ENCODE data around the gene C2orf15.
"Not testable (repeated sequence)": the region's sequence is repeated elsewhere in the genome, so short reads cannot be mapped to it uniquely, and the experiment has no call there.

C2orf15 gene, protein sequence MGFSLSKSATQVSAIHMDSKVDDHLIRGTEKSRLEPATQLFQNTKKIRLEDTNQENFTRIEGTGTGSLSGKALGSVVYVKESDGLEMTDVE

DNA sequence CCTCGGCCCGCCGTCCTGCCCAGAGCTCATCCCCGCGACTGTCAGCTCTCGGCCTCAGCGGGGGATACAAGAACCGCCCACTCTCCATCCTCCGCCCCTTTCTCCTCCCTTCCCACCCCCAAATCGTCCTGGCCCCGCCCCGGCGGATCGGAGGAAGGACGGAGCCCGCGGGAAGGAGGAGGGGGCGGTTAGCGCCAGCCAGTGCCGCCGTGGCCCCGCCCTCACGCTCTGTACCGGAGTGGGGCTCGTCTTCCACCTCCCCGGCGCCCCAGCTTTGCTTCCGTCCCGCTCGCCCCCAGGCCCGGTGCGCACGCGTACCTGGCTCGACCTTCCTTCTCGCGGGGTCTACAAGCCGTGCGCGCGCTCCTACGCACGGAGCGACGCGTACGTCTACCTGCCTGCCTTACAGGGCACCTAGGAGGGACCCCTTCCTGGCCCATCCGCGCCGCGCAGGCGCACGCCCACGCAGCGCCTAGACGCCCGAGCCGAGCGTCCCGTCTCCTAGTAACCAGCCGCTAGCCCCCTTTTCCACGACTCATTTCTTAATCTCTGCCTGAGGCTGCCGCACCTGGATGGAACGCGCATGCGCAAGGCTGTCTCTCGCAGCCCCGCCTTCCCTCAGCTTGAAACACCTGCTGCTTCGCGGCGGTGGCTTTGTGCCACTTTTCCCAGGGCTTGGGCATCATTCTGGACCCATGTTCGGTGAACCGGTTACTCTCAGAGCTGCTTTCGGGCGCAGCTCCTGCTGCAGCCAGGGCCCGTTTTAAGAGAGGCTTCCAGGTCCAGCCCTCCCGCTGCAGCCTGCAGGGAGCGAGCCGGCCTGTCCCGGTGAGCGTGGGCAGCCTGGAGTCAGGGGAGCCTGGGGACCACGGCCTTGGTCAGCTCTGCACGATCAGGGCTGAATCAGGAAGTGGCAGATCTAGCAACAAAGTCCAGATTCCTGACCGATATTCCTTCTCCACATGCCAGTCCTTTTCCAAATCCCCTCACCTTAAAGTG is at the start of gene C2orf15:
TSS of gene C2orf15 (plus strand) at position 598 of the 999 bp plus-strand sequence. CDS start 8,852 bp downstream, outside the sequence.
- DNase-seq (ENCODE audit: low read depth, low spot score): peak; percentile 88

DNA sequence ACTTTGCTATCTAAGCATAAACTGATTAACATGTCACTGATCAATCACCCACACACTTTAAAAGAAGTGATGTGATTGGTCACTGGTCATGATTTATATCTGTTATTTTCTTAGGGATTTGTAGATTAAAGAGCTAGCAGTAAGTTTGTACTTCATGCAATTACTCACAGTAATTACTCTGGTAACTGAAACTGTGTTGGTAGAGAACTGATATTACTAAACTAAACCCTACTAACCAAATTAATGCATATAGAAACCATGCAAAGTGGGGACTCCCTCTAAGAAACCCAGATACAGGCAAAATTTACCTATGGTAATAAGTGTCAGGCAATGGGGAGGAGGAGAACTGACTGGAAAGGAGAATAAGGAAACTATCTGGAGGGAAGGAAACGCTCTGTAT is 44.8 kb upstream of the C2orf15 start:
- DNase-seq (ENCODE audit: low read depth, low spot score): no peak

DNA sequence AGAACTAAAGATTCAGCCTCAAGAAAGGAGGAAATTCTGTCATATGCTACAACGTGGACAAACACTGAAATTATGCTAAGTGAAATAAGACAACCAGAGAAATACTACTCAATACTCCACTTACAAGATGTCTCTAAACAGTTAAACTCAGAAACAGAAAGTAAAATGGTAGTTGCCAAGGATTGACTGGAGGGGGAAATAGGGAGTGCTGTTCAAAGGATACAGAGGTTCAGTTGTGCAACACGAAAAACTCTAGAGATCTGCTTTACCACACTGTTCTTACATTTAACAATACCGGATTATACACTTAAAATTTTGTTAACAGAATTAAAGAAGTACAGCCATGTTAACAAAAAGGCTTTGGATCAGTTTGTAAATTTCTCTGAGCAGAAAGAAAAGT is 39.8 kb upstream of the C2orf15 start:
- DNase-seq (ENCODE audit: low read depth, low spot score): no peak

DNA sequence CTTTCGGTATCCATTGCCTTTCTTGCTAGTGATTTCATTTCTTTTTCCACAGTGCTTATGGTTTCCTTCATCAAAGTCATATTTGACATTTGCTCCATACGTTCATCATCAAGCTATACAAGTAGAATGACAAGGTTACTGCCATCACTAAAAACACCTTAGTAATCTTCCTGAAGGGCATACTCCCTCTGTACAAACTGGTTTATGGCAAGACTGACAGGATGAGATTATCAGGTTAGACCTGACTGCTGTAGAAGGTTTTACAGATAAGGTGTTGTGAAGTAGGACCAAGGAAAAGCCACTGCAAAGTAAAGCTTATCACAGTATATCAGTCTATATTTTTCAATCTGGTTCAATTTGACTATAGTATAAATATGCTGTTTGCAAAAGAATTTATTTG is 37.5 kb upstream of the C2orf15 start:
- DNase-seq (ENCODE audit: low read depth, low spot score): no peak

DNA sequence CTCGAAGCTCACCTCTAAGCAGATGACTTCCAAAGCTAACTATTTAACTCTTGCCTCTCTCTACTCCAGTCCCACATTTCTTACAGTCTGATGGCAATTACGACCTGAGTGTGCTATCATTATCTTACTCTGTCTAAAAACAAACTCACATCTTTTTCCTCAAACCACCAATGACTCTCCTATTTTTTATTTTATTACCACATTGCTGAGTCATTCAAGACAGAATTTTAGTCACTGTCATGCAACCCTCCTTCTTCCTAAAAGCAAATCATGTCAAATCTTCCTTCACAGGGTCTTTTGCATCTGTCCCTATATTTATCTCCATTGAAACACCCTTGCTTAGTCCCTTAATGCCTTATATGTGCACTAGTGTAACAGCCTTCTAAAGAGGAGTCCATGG is 34.6 kb upstream of the C2orf15 start:
- DNase-seq (ENCODE audit: low read depth, low spot score): no peak

DNA sequence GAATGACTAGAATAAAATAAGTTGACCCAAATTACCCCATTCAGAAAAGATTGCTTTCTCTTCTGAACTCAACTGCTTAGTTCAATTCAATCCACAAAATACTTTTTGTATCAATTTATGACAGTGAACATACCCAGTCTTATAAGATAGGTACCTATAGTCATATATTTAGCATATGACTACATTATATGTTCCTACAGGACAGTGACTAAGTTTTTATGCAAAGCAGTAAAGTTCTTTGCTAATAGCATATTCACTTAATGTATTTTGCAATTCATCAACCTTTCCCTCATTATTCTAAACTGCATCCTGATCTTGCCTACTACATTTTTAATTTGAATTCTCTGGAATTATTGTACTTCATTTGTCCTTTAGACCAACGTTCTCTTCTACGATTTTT is 30.3 kb upstream of the C2orf15 start:
- no peak for DNase-seq (ENCODE audit: low read depth, low spot score)

DNA sequence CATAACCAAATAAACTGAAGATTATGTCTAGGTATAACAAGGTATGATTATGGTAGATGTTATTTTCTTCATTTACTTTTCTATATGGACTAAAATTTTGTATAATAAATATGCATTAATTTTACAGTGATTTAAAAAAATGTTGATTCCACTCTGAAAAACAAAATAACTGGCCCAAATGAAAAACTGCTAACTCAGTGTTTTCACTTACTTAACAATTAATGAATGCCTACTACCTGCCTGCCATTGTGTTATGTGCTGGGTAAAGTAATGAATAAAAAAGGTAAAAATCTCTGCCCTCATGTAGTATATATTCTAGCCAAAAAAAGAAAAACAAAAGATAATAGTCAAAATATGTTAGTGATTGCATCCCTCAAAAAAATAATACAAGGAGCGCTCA is 29.6 kb upstream of the C2orf15 start:
- DNase-seq (ENCODE audit: low read depth, low spot score): no peak

DNA sequence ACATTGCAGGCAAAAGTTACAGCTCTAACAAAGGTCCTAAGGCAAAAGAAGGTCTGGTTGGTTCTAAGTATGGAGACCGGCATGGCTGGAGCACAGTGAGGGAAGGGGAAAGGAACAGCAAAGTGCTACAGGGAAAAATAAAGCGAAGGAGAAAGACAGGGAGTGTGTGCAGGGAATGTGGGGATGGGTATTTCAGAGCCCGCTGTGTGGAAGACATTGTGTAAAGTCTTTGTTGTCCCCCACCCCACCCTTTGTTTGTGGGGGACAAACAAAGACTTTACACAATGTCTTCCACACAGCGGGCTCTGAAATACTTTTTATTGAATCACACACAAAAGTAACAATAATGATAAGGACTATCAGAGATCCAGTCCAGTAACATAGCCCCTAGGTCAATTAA is 28.9 kb upstream of the C2orf15 start:
- DNase-seq (ENCODE audit: low read depth, low spot score): no peak

DNA sequence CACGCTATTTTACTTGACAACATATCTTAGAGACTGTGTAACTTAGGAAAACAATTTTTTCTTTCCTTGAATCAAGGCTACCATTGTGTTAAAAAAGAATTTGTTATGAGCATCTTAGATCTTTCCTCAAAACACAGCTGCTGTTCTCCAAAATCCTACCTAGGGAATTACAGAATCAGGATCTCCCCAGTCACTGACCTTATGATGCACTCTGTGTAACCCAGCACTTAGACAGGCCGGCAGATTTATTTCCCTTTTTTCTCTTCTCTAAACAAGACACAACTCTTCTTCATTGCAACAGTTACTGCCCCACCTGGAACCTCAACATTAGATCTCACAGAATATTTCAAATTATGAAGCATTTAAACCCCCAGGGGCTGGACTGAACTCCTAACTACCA is 13.5 kb upstream of the C2orf15 start:
- no peak for DNase-seq (ENCODE audit: low read depth, low spot score)

DNA sequence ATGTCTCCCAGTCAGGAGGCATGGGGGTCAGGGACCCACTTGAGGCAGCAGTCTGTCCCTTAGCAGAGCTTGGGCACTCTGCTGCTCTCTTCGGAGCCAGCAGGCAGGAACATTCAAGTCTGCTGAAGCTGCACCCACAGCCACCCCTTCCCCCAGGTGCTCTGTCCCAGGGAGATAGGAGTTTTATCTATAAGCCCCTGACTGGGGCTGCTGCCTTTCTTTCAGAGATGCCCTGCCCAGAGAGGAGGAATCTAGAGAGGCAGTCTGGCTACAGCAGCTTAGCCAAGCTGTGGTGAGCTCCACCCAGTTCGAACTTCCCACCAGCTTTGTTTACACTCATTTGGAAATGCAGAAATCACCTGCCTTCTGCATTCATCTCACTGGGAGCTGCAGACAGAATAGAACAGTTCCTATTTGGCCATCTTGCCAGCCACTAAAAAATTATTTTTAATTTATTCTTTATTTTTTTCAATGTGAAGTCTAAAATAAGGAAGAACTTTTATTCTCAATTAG is 6.4 kb upstream of the C2orf15 start:
- not testable (repeated sequence) for DNase-seq (ENCODE audit: low read depth, low spot score)

DNA sequence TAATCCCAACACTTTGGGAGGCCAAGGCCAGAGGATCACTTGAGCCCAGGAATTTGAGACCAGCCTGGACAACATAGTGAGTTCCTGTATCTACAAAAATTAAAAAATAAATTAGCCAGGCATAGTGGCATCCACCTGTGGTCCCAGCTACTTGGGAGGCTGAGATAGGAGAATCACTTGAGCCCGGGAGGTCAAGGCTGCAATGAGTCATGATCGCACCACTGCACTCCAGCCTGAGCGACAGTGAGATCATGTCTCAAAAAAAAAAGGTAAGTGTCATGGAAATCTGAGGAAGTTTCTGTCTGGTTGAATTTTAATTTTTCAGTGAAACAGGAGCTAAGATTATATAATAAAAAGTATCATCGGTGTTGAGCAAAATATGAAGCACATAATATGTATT is 2.5 kb upstream of the C2orf15 start:
- no peak for DNase-seq (ENCODE audit: low read depth, low spot score)

DNA sequence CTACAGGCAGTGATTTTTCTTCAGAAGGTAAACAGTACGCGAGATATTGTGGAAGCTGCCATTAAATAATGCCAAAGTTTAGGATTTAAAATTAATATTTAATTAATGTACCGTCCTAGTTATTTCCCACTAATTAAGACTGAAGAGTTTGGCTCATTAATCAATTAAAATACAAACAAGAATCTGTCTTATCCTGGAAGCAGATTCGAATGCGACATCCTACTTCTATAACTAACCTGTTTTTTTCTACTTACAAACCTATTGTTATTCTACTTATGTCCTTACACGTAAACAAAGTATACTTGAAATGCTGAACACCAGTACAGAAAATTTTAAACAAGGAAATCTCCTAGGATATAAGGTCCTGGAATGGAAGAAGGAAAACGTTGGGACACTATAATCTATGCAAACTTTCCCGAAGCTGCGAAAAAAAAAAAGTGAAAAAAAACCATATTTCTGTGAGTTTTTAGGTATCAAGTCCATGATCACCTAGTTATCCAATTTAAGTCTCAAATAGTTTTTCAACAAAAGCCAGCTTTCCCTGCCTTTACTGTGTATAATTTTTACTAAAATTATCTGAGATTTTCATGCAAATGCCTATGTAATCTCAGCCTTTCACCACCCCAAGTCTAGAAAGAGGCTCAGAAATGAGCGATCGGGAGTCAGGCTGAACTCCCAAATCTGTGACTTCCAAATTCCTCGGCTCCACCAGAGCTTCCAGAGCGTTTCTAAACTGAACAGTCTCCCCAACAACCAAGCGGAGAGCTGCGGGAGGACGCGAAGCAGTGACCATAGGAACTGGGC is 1.2 kb upstream of the C2orf15 start:
- DNase-seq (ENCODE audit: low read depth, low spot score): no peak

DNA sequence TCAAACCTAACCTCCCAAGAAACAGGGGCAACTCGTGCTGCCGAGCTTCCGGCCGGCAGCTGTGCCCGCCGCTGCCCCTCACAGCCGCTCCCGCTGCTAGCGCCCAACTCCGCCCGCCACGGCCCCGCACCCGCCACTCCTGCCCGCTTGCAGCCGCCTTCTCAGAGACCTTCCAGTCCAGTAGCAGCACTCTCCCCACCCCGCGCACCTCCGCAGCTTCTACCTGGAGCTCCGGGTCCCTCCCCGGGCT is 722 bp upstream of the C2orf15 start:
- DNase-seq (ENCODE audit: low read depth, low spot score): no peak

DNA sequence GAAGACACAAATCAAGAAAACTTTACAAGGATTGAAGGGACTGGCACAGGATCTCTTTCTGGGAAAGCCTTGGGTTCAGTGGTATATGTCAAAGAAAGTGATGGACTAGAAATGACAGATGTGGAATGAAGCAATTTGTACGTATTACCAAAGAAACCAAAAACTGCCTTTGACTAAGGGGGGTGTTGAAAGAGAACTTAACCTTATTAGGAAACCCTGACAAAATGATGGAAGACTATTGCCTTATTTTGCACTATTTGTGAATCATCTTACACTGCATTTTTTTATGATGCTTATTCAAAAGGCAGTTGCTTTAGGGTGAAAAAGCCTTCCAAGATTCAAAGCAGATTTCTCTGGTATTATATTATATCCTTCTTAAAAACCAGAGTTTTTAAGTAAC is 9.2 kb downstream of the C2orf15 start:
- no peak for DNase-seq (ENCODE audit: low read depth, low spot score)

DNA sequence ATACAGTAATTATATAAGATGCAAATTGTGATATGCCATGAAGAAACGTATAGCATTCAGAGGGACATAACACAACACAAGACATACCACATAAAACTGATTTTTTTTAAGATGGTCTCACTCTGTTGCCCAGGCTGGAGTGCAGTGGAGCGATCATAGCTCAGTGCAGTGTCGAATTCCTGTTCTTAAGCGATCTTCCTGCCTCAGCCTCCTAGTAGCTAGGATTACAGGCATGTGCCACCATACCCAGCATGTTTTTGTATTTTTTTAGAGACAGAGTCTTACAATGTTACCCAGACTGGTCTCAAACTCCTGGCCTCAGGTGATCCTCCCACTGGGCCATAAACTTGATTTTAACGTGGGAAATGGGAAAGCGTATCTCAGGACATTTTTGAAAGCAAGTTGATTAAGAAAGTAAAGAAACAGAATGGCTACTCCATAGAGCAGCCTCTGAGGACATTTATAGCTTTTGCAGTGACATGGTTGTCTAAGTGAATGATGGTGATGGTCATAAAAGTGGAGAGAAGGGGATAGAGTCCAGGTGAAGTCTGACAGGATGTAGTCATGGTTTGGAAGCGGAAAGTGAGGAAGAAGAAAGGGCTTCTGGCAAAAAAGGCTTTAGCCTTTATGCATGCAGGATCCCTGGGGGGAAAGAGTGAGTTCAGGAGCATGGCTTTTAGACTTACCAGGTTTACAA is 10.8 kb downstream of the C2orf15 start:
- no peak for DNase-seq (ENCODE audit: low read depth, low spot score)

DNA sequence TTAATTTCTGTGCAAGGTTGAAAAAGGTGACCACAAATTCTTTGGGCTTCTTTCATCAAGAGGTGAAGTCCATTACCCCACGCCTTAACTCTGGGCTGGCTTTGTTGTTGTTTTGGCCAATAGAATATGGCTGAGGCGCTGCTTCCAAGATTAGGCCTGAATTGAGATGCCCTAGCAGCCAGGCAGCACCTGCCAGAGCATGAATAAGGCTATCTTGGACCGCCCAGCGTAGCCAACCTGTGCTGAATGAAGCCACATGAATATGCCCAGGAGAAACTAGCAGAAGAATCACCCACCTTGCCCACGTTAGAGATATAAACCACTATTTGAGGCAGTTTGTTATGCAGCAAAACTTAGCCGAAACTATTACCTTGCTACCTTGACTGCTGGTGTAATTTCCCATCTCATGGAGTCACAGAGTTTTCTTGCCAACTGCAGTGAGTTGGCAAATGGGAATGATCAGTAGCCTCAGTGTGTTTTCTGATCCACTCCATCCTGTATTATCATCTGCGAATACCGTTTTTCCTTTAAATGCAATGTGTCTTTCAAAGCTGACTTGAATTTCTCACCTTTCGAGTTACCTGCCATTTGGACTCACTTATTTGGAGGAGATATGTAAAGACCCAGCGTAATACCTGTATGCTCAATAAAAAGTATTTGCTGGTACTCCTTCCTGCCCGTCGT is 12.6 kb downstream of the C2orf15 start:
- no peak for DNase-seq (ENCODE audit: low read depth, low spot score)

DNA sequence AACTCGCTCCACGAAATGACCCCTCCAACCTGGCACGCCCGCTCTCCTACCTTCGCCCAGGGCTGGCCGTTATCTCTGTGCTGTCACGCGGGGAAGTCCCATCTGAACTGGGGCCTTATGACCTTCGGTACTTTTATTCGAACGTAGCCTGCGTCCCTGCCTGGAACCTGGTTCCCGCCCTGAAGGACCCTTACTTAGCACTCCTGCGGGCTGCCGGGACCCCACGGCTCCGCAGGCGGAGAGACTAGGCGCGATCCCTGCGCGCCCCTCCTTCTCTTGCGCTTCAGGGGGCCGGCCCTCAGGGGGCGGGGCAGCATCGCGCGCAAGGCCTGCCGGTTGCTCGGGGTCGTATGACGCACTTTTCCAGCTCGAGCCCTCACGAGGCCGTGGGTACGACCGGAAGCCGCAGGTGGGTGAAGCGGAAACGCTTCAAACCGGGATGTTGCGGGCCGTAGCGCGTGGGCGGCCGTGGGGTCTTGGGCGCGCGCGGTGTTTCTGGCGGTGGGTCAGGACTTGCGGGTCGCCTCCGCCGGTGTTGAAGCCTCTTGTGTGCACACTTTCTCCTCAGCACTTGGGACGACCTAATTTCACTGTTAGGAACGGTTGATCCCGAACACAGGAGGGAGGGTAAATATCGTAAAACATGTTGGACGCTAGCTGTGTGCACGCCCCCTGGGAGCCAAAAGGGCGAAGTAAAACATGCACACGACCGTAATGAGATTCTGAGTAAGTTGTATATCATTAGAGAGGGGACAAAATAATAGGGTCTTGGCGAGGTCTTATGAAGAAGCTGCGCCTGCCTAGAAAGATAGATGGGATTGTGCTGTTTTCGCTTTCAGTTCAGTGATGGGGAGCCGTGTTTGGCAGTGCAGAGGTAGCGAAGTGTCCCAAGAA is 13.4 kb downstream of the C2orf15 start, which contains the start of the genes LIPT1 and TSGA10:
TSS of gene LIPT1 (plus strand) at position 325 of the 894 bp plus-strand sequence. CDS start 6,991 bp downstream, outside the sequence.
TSS of gene TSGA10 (minus strand) at position 300 of the 894 bp plus-strand sequence. CDS start 45,503 bp downstream, outside the sequence.
- DNase-seq (ENCODE audit: low read depth, low spot score): peak; percentile 90

DNA sequence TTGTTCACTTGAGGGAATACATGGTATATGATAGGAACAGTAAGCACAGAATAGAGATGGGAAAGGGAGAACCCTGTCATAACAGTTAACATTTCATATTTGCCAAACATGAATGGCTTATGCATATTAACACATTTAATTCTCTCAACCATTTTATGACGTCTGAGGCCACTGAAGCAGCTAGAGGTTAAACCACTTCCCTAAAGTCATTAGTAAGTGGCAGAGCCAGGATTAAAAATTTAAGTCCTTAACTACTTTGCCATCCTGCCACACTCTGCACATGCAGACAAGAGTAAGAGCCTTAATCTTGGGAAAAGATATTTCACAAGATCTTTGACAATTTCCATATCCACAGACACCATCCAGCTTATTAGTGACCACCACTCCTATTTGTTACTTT is 15.4 kb downstream of the C2orf15 start:
- no peak for DNase-seq (ENCODE audit: low read depth, low spot score)

DNA sequence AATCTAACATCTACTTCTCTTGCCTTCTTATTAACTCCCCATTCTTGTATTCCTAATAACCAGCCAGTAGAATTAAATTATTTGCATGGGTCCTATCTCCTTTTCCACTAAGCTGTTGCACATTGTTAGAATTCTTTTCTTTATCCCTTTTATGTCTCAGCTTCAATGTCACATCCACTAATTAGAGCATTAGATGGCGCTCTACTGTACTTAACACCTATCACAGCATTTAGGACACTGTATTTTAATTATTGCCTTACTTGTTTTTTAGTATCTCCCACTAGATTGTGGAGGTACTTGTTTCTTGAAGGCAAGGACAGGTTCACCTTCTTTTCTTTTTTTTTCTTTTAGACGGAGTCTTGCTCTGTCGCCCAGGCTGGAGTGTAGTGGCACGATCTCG is 17.1 kb downstream of the C2orf15 start:
- no peak for DNase-seq (ENCODE audit: low read depth, low spot score)

DNA sequence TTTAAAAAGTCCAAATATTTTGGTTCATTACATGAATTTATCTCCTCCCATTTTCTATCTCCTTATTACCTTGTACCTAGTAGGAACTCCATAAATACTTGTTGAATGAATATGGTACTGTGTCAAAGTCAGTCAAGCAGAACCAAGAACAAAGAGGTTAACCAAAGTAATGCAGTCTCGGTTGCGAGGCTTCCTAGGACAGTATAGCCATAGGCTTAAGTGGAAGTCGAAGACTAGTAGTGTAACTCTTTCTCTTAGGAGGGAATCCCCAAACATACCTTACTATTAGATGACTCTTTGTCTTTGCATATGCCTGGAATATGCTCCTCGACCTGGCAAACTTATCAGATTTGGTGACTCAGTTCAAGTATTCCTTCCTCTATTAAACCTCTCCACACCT is 18.1 kb downstream of the C2orf15 start:
- DNase-seq (ENCODE audit: low read depth, low spot score): no peak
